HepG2 (cell line): ENCODE measurements around the gene NWD2. TPM values are rescaled to one million over a fixed set of nuclear protein-coding genes. Genes with fewer than 3 reads are reported as not detected.

ENCODE experiments used
- ATAC-seq: fragments of 200-7000 bp; cut with Tn5 transposase; 3 replicates; pipeline ENCODE4 v1.9.1; 2020; ENCODE audit warnings: mild to moderate bottlenecking, moderate library complexity
- BruUV-seq: library from RNA; stranded (reverse); fragments of 400-500 nt; replicated peaks from 2 replicates; lab custom pipeline; 2021; lab: Mats Ljungman, UMichigan
- CTCF ChIA-PET: fragments of 300-600 bp; formaldehyde crosslinking; extraction: SDS; loops from one replicate; lab custom pipeline; 2021; ENCODE audit warnings: low total read pairs, inconsistent platforms, low intra/inter-chr PET ratio; lab: Yijun Ruan, JAX
- POLR2A ChIA-PET: fragments of 350-600 bp; sonication (Branson Sonifier 250); formaldehyde crosslinking; loops from one replicate; lab custom pipeline; 2020; ENCODE audit warnings: antibody characterized with exemption, inconsistent platforms; lab: Yijun Ruan, JAX
- DNase-seq: peaks from one replicate; pipeline ENCODE4 v3.0.0-alpha.2; 2015; ENCODE audit warnings: low spot score
- FAIRE-seq: peaks from 3 replicates; lab custom pipeline; 2011; peaks lifted over from hg19 to GRCh38; lab: Jason Lieb, UNC
- H2AFZ ChIP-seq: one replicate; pipeline ENCODE4 v1.6.1; 2011; ENCODE audit warnings: low read length, inconsistent platforms
- H3K27ac ChIP-seq: fragments of 300-600 bp; 3 replicates; pipeline ENCODE4 v1.8.0; 2011; ENCODE audit warnings: mixed run types, mild to moderate bottlenecking, mixed read lengths, low read length, inconsistent platforms; ENCODE audit not compliant: insufficient read depth; ENCODE audit errors: extremely low read length
- H3K27me3 ChIP-seq, 2 experiments: fragments of 200-600 bp in 1 of 2; 2 replicates in 1 of 2; 3 replicates in 1 of 2; pipeline versions ENCODE4 v1.6.0 to v1.8.0; 2011; ENCODE audit warnings: low read length in 2 of 2, mild to moderate bottlenecking in 2 of 2, moderate library complexity in 2 of 2, inconsistent platforms in 1 of 2; ENCODE audit not compliant: insufficient read depth in 2 of 2, control insufficient read depth in 1 of 2
- H3K36me3 ChIP-seq, 2 experiments: fragments of 200-600 bp in 1 of 2; replicated peaks in 1 of 2; 2 replicates in 1 of 2; 3 replicates in 1 of 2; pipeline versions ENCODE4 v1.5.1 to v1.8.0; 2011; ENCODE audit warnings: low read length in 2 of 2, inconsistent platforms in 1 of 2; ENCODE audit not compliant: insufficient read depth in 2 of 2, control insufficient read depth in 1 of 2
- H3K4me1 ChIP-seq: 2 replicates; pipeline ENCODE4 v1.5.1; 2012; ENCODE audit warnings: low read length, inconsistent platforms; ENCODE audit not compliant: insufficient read depth
- H3K4me2 ChIP-seq: 2 replicates; pipeline ENCODE4 v1.6.0; 2011; ENCODE audit warnings: low read depth, low read length, inconsistent platforms
- H3K4me3 ChIP-seq, 3 experiments: fragments of 200-600 bp in 1 of 3; sonication (generic), shearing (Covaris generic) in 1 of 3; replicated peaks in 1 of 3; 2 replicates each; pipeline ENCODE4 v1.5.1; 2011 to 2016; ENCODE audit warnings: low read length in 3 of 3, inconsistent platforms in 2 of 3, low read depth in 2 of 3, mild to moderate bottlenecking in 2 of 3, control low read depth in 1 of 3, mixed read lengths in 1 of 3; ENCODE audit not compliant: insufficient read depth in 1 of 3
- H3K79me2 ChIP-seq: one replicate; pipeline ENCODE4 v1.6.1; 2011; ENCODE audit warnings: low read length, inconsistent platforms; ENCODE audit not compliant: insufficient read depth
- H3K9ac ChIP-seq: 2 replicates; pipeline ENCODE4 v1.6.0; 2011; ENCODE audit warnings: mild to moderate bottlenecking, low read depth, low read length, inconsistent platforms; ENCODE audit not compliant: insufficient read depth
- H3K9me3 ChIP-seq: 2 replicates; pipeline ENCODE4 v1.5.1; 2012; ENCODE audit warnings: mild to moderate bottlenecking, low read length
- H4K20me1 ChIP-seq: 2 replicates; pipeline ENCODE4 v1.6.0; 2011; ENCODE audit warnings: inconsistent platforms, mild to moderate bottlenecking, low read length, moderate library complexity; ENCODE audit not compliant: insufficient read depth
- KLF12 ChIP-seq: sonication (generic); formaldehyde crosslinking; IDR thresholded peaks from 2 replicates; pipeline ENCODE4 v1.4.0; 2020; ENCODE audit warnings: missing genetic modification reagents, borderline replicate concordance
- MBD4 ChIP-seq: IDR thresholded peaks from 2 replicates; pipeline ENCODE4 v1.6.1; 2012; ENCODE audit warnings: low read length, inconsistent platforms, borderline replicate concordance
- MED1 ChIP-seq: sonication (generic); formaldehyde crosslinking; IDR thresholded peaks from 2 replicates; pipeline ENCODE4 v1.4.0; 2020; ENCODE audit warnings: missing genetic modification reagents
- MEIS1 ChIP-seq: sonication (generic); formaldehyde crosslinking; IDR thresholded peaks from 2 replicates; pipeline ENCODE4 v1.9.0; 2021; ENCODE audit warnings: mild to moderate bottlenecking, missing genetic modification reagents, moderate library complexity, borderline replicate concordance
- MTF2 ChIP-seq: sonication (generic); formaldehyde crosslinking; IDR thresholded peaks from 2 replicates; pipeline ENCODE4 v1.5.0; 2020; ENCODE audit warnings: missing genetic modification reagents, borderline replicate concordance
- NFE2L2 ChIP-seq: fragments of 150-350 bp; IDR thresholded peaks from 2 replicates; pipeline ENCODE4 v1.6.1; 2014; ENCODE audit warnings: low read length
- SMYD3 ChIP-seq: sonication (generic); formaldehyde crosslinking; IDR thresholded peaks from 2 replicates; pipeline ENCODE4 v1.8.1; 2023; ENCODE audit warnings: mild to moderate bottlenecking, missing genetic modification reagents
- ZHX1 ChIP-seq: sonication (generic); formaldehyde crosslinking; IDR thresholded peaks from 2 replicates; pipeline ENCODE4 v1.8.1; 2022; ENCODE audit warnings: low read depth, mild to moderate bottlenecking, missing genetic modification reagents
- ZMYM3 ChIP-seq: sonication (generic); formaldehyde crosslinking; IDR thresholded peaks from 2 replicates; pipeline ENCODE4 v1.5.1; 2020; ENCODE audit warnings: mild to moderate bottlenecking, missing genetic modification reagents
- ZNF335 ChIP-seq: sonication (generic); formaldehyde crosslinking; IDR thresholded peaks from 2 replicates; pipeline ENCODE4 v1.4.0; 2020; ENCODE audit warnings: missing genetic modification reagents
- ZNF484 ChIP-seq: sonication (generic); formaldehyde crosslinking; IDR thresholded peaks from 2 replicates; pipeline ENCODE4 v1.5.1; 2020; ENCODE audit warnings: mild to moderate bottlenecking, low read depth, missing genetic modification reagents, borderline replicate concordance
- ZNF747 ChIP-seq: sonication (generic); formaldehyde crosslinking; IDR thresholded peaks from 2 replicates; pipeline ENCODE4 v1.8.1; 2023; ENCODE audit warnings: missing genetic modification reagents, mild to moderate bottlenecking, borderline replicate concordance
- ZSCAN21 ChIP-seq: sonication (generic); formaldehyde crosslinking; IDR thresholded peaks from 2 replicates; pipeline ENCODE4 v1.8.0; 2022; ENCODE audit warnings: mild to moderate bottlenecking, missing genetic modification reagents, moderate library complexity, borderline replicate concordance
- WGBS: methylation state at CpG from one replicate; pipeline ENCODE4 v1.1.6; 2017; ENCODE audit warnings: low lambda C conversion rate; 5-methylcytosine and 5-hydroxymethylcytosine counted together
- in situ Hi-C: cut with HindIII; loops from 2 replicates; pipeline ENCODE4 v1.10.0; 2017; ENCODE audit warnings: low pct_unique_long_range_greater_than_20kb; ENCODE audit not compliant: extremely low pct_ligation_motif_present
- intact Hi-C: fragments of 100-400 bp; cut with micrococcal nuclease; formaldehyde crosslinking; loops from one replicate; pipeline ENCODE4 v1.10.0; 2022; ENCODE audit not compliant: unreplicated experiment
- polyA plus RNA-seq, 8 experiments: library from polyadenylated mRNA; depleted of rRNA in 3 of 8; stranded (reverse) in 7 of 8; unstranded in 1 of 8; fragments of >200 nt; fragmentation: Illumina TruSeq in 4 of 8; extraction: Trizol in 4 of 8; gene quantifications; 2 replicates each; pipeline versions ENCODE4 v1.2.1 to v1.2.3, GENCODE V29; 2011 to 2016; ENCODE audit warnings: low read depth in 4 of 8, missing spikeins in 1 of 8, mixed read lengths in 1 of 8; ENCODE audit not compliant: insufficient read depth in 1 of 8
- total RNA-seq, 5 experiments: library from RNA; depleted of rRNA; stranded (reverse); fragments of >200 nt; fragmentation: Illumina TruSeq; extraction: Trizol; gene quantifications; 2 replicates each; pipeline ENCODE4 v1.2.3, GENCODE V29; 2016; ENCODE audit warnings: low read depth in 1 of 5

The NWD2 gene
- total and polyA plus RNA-seq, 2 of the 13 experiments (the other 11 are each of a cell fraction or from before 2014, with no cell fraction given) = not detected

DNA sequence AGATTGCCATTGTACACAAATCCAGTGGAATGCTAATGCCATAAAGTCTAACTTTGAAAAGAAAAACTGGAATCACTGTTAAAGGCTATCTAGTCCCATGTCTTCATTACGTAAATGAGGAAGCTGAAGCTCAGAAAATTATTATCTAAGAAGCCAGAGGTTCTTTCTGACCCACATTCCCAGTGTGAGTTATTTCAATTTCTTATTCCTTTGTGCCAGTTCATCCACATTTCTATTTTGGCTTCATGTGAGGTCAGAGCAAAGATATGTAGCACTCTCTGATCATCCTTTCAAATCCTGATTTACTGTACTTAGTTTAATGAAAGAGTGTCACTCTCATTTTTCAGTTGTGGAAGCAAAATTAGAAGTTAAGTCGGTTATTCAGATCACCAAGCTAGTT, 24.6 kb upstream of the NWD2 start:
- ChIA-PET POLR2A (no interaction called here), CTCF (no interaction called here)
- in situ Hi-C loops (no loop called here), intact Hi-C loops (no loop called here)
- FAIRE-seq (no peak), ATAC-seq (no peak), DNase-seq (no peak)
- H3K4me1 ChIP-seq = no peaks in the 10 kb centered on the region
- no peak overlapping the region for H3K9ac ChIP-seq
- no peak overlapping the region for H3K27ac ChIP-seq
- H4K20me1 ChIP-seq = no peaks in the 10 kb centered on the region
- WGBS = 0% methylated on average over 2 of the region's 2 CpGs
- no peaks in the 10 kb centered on the region for H3K9me3 ChIP-seq
- no peaks in the 10 kb centered on the region for H3K79me2 ChIP-seq
- no peaks in the 10 kb centered on the region for H3K36me3 ChIP-seq
- no peak overlapping the region for H2AFZ ChIP-seq
- no TSS peak for BruUV-seq
- H3K4me3 ChIP-seq = no peak overlapping the region
- no peaks in the 10 kb centered on the region for H3K27me3 ChIP-seq
- TF ChIP-seq KLF12 (CRISPR knock-in tag) = no peak
- TF ChIP-seq NFE2L2 = no peak
- TF ChIP-seq MED1 (CRISPR knock-in tag) = no peak
- TF ChIP-seq ZNF747 (CRISPR knock-in tag) = no peak
- TF ChIP-seq ZHX1 (CRISPR knock-in tag) = no peak
- no peak for TF ChIP-seq SMYD3 (CRISPR knock-in tag)
- TF ChIP-seq MBD4 = no peak
- TF ChIP-seq MTF2 (CRISPR knock-in tag) = no peak
- no peak for TF ChIP-seq ZNF335 (CRISPR knock-in tag)
- TF ChIP-seq ZMYM3 (CRISPR knock-in tag) = no peak
- TF ChIP-seq MEIS1 (CRISPR knock-in tag) = no peak
- no peak for TF ChIP-seq ZNF484 (CRISPR knock-in tag)
- no peak for TF ChIP-seq ZSCAN21
- no peak overlapping the region for H3K4me2 ChIP-seq
